GM21423 (cell line): ENCODE data around the gene ALKBH5.
A peak's percentile ranks its signal among the peaks of the same experiment; 100 is the strongest.

Experiments used
- ATAC-seq: cut with Tn5 transposase; IDR thresholded peaks from one replicate; pipeline ENCODE4 v1.9.1; 2021; ENCODE audit warnings: mild to moderate bottlenecking, moderate library complexity; ENCODE audit not compliant: unreplicated experiment

ALKBH5 gene

GRCh38 chr17:18183334-18184142 lies at the start of gene ALKBH5:
Gene ALKBH5 (plus strand): TSS chr17:18183828. CDS start chr17:18184244, 416 bp downstream.
- ATAC-seq, result peak; percentile 79

- ATAC-seq, result no peak
Measured at GRCh38 chr17:18136357-18136756, 47.3 kb upstream of the ALKBH5 start.

GRCh38 chr17:18138065-18138749 lies 45.4 kb upstream of the ALKBH5 start:
- no peak for ATAC-seq

GRCh38 chr17:18139092-18139491 lies 44.5 kb upstream of the ALKBH5 start:
- ATAC-seq, result no peak

GRCh38 chr17:18139498-18139897 lies 44.1 kb upstream of the ALKBH5 start:
- no peak for ATAC-seq

- ATAC-seq, result no peak
Measured at GRCh38 chr17:18139949-18140348, 43.7 kb upstream of the ALKBH5 start.

- ATAC-seq, result no peak
Measured at GRCh38 chr17:18140648-18141047, 43.0 kb upstream of the ALKBH5 start.

GRCh38 chr17:18141210-18141803 lies 42.3 kb upstream of the ALKBH5 start:
- no peak for ATAC-seq

GRCh38 chr17:18142417-18142816 lies 41.2 kb upstream of the ALKBH5 start:
- ATAC-seq, result no peak

GRCh38 chr17:18143044-18143936 lies 40.3 kb upstream of the ALKBH5 start:
- no peak for ATAC-seq

GRCh38 chr17:18144261-18144660 lies 39.4 kb upstream of the ALKBH5 start:
- no peak for ATAC-seq

GRCh38 chr17:18144855-18145254 lies 38.8 kb upstream of the ALKBH5 start:
- no peak for ATAC-seq

GRCh38 chr17:18145811-18146210 lies 37.8 kb upstream of the ALKBH5 start:
- ATAC-seq, result no peak

GRCh38 chr17:18146259-18146658 lies 37.4 kb upstream of the ALKBH5 start:
- no peak for ATAC-seq

GRCh38 chr17:18146980-18147379 lies 36.6 kb upstream of the ALKBH5 start:
- no peak for ATAC-seq

GRCh38 chr17:18148586-18148985 lies 35.0 kb upstream of the ALKBH5 start:
- no peak for ATAC-seq

GRCh38 chr17:18151290-18151689 lies 32.3 kb upstream of the ALKBH5 start:
- no peak for ATAC-seq

GRCh38 chr17:18155179-18155578 lies 28.4 kb upstream of the ALKBH5 start:
- no peak for ATAC-seq

- ATAC-seq, result no peak
Measured at GRCh38 chr17:18156171-18156975, 27.3 kb upstream of the ALKBH5 start.

GRCh38 chr17:18156976-18157280 lies 26.7 kb upstream of the ALKBH5 start:
- no peak for ATAC-seq
